PC-9 (cell line): ENCODE results near the gene AKR7A2. TPM values are rescaled to one million over a fixed set of nuclear protein-coding genes. Genes with fewer than 3 reads are reported as not detected.

Experiments
- BruUV-seq: library from RNA; stranded (reverse); fragments of 400-500 nt; replicated peaks from 2 replicates; lab custom pipeline; 2021; lab: Mats Ljungman, UMichigan
- CTCF ChIA-PET: fragments of 300-600 bp; sonication (Branson Sonifier 250); formaldehyde crosslinking; loops from one replicate; lab custom pipeline; 2022; ENCODE audit warnings: antibody characterized with exemption; lab: Charles Lee
- POLR2A ChIA-PET: fragments of 300-600 bp; sonication (Branson Sonifier 250); formaldehyde crosslinking; loops from one replicate; lab custom pipeline; 2022; ENCODE audit warnings: antibody characterized with exemption; ENCODE audit not compliant: unreplicated experiment; lab: Charles Lee
- DNase-seq, 2 experiments: peaks; one replicate each; pipeline versions ENCODE4 v3.0.0 to v3.0.0-alpha.2; 2015 to 2022; ENCODE audit warnings: mixed read lengths in 1 of 2
- H2AFZ ChIP-seq: fragments of 200-600 bp; sonication (generic); 2 replicates; pipeline ENCODE4 v1.8.1; 2017; ENCODE audit warnings: antibody characterized with exemption
- H3F3A ChIP-seq: fragments of 200-600 bp; sonication (generic); 2 replicates; pipeline ENCODE4 v1.8.1; 2017; ENCODE audit warnings: antibody characterized with exemption, mild to moderate bottlenecking, low read depth; ENCODE audit not compliant: insufficient read depth
- H3K27ac ChIP-seq: fragments of 200-600 bp; sonication (generic); 2 replicates; pipeline ENCODE4 v1.6.1; 2016; ENCODE audit warnings: mixed run types
- H3K27me3 ChIP-seq: fragments of 200-600 bp; sonication (generic); 2 replicates; pipeline ENCODE4 v1.6.1; 2016; ENCODE audit warnings: low read depth, mixed run types; ENCODE audit not compliant: insufficient read depth
- H3K36me3 ChIP-seq: fragments of 200-600 bp; sonication (generic); 2 replicates; pipeline ENCODE4 v1.6.1; 2016; ENCODE audit warnings: low read depth, mixed run types
- H3K4me1 ChIP-seq: fragments of 200-600 bp; sonication (generic); replicated peaks from 2 replicates; pipeline ENCODE4 v1.6.1; 2016; ENCODE audit warnings: mixed run types; ENCODE audit not compliant: insufficient read depth
- H3K4me2 ChIP-seq: fragments of 200-600 bp; sonication (generic); 2 replicates; pipeline ENCODE4 v1.6.1; 2017; ENCODE audit warnings: mixed run types
- H3K4me3 ChIP-seq: fragments of 200-600 bp; sonication (generic); 2 replicates; pipeline ENCODE4 v1.6.1; 2016; ENCODE audit warnings: mixed run types
- H3K79me2 ChIP-seq: fragments of 200-600 bp; sonication (generic); 2 replicates; pipeline ENCODE4 v1.6.1; 2017; ENCODE audit warnings: low read depth, mixed run types
- H3K9me2 ChIP-seq: fragments of 200-600 bp; sonication (generic); 2 replicates; pipeline ENCODE4 v1.8.1; 2017; ENCODE audit warnings: mild to moderate bottlenecking; ENCODE audit not compliant: insufficient read depth
- H3K9me3 ChIP-seq: fragments of 200-600 bp; sonication (generic); 2 replicates; pipeline ENCODE4 v1.8.1; 2016; ENCODE audit warnings: low read depth; ENCODE audit not compliant: insufficient read depth
- H4K20me1 ChIP-seq: fragments of 200-600 bp; sonication (generic); 2 replicates; pipeline ENCODE4 v1.8.1; 2017; ENCODE audit not compliant: insufficient read depth
- CTCF ChIP-seq: fragments of 200-600 bp; sonication (generic); conservative IDR thresholded peaks from 2 replicates; pipeline ENCODE4 v1.6.1; 2017; ENCODE audit warnings: mixed run types, antibody characterized with exemption, mild to moderate bottlenecking, moderate library complexity
- EZH2 ChIP-seq: fragments of 200-600 bp; sonication (generic); IDR thresholded peaks from 2 replicates; pipeline ENCODE4 v1.8.0; 2017; ENCODE audit warnings: antibody characterized with exemption, low read depth
- intact Hi-C: fragments of 100-400 bp; cut with micrococcal nuclease; formaldehyde crosslinking; loops from one replicate; pipeline ENCODE4 v1.10.0; 2022; ENCODE audit not compliant: unreplicated experiment
- total RNA-seq: library from RNA; stranded (reverse); gene quantifications from 2 replicates; pipeline ENCODE4 v1.2.3, GENCODE V29; 2021

AKR7A2 gene
- total RNA-seq, 1 experiment from 2014 or later = 79.6 TPM

GRCh38 chr1:19341201-19342061, 29.5 kb upstream of the AKR7A2 start:
- H3K4me2 ChIP-seq = no peak overlapping the region
- no peaks in the 10 kb centered on the region for H3K27me3 ChIP-seq
- TF ChIP-seq CTCF (peak; percentile 84), EZH2 (no peak)
- H2AFZ ChIP-seq = no peak overlapping the region
- H3F3A ChIP-seq = peaks cover 12% of the 10 kb centered on the region; the same call in 1 of the 2 replicates
- H3K4me3 ChIP-seq = no peak overlapping the region
- H4K20me1 ChIP-seq = no peaks in the 10 kb centered on the region; the same call in 1 of the 2 replicates
- intact Hi-C loops = loop anchor here (5.0 to 10.0 kb wide), 2 partner anchors 243 to 311 kb away; no protein-coding TSS in a partner anchor
- H3K36me3 ChIP-seq = no peaks in the 10 kb centered on the region
- H3K79me2 ChIP-seq = no peaks in the 10 kb centered on the region
- H3K4me1 ChIP-seq = peaks cover 8% of the 10 kb centered on the region
- H3K9me3 ChIP-seq = no peaks in the 10 kb centered on the region
- H3K27ac ChIP-seq = no peak overlapping the region
- H3K9me2 ChIP-seq = no peaks in the 10 kb centered on the region
- ChIA-PET POLR2A (no interaction called here), CTCF (interaction anchor here (0.7 kb wide), 2 partner anchors 32 to 57 kb away, joined by 3 read pairs; no protein-coding TSS in a partner anchor)
- BruUV-seq = no TSS peak
- DNase-seq = peak; percentile 47 to 69

GRCh38 chr1:19340387-19340937, 28.5 kb upstream of the AKR7A2 start:
- Histone ChIP-seq H3K4me3 (no peak overlapping the region), H3K36me3 (no peaks in the 10 kb centered on the region), H3K4me2 (no peak overlapping the region), H3K79me2 (no peaks in the 10 kb centered on the region), H3K27me3 (no peaks in the 10 kb centered on the region), H3K27ac (no peak overlapping the region), H3F3A (peaks cover 12% of the 10 kb centered on the region; the same call in 1 of the 2 replicates), H3K9me3 (no peaks in the 10 kb centered on the region), H3K9me2 (no peaks in the 10 kb centered on the region), H2AFZ (no peak overlapping the region), H3K4me1 (peaks cover 9% of the 10 kb centered on the region), H4K20me1 (no peaks in the 10 kb centered on the region; the same call in 1 of the 2 replicates)
- POLR2A ChIA-PET = no interaction called here
- intact Hi-C loops = loop anchor here (5.0 to 10.0 kb wide), 2 partner anchors 244 to 312 kb away; no protein-coding TSS in a partner anchor
- no TSS peak for BruUV-seq
- CTCF ChIA-PET = no interaction called here
- DNase-seq = no peak
- TF ChIP-seq CTCF = no peak
- no peak for TF ChIP-seq EZH2

- H2AFZ ChIP-seq = no peak overlapping the region
- H3F3A ChIP-seq = peaks cover 12% of the 10 kb centered on the region; the same call in 1 of the 2 replicates
- H3K4me3 ChIP-seq = no peak overlapping the region
- BruUV-seq = TSS peak; percentile 45
- H3K79me2 ChIP-seq = no peaks in the 10 kb centered on the region
- no peak overlapping the region for H3K4me2 ChIP-seq
- no peaks in the 10 kb centered on the region for H3K36me3 ChIP-seq
- POLR2A ChIA-PET = no interaction called here
- intact Hi-C loops = no loop called here
- CTCF ChIA-PET = no interaction called here
- TF ChIP-seq CTCF (no peak), EZH2 (no peak)
- H4K20me1 ChIP-seq = no peaks in the 10 kb centered on the region; the same call in 1 of the 2 replicates
- H3K27me3 ChIP-seq = no peaks in the 10 kb centered on the region
- H3K27ac ChIP-seq = no peak overlapping the region
- no peak for DNase-seq
- H3K9me2 ChIP-seq = no peaks in the 10 kb centered on the region
- H3K9me3 ChIP-seq = no peaks in the 10 kb centered on the region
- H3K4me1 ChIP-seq = peaks cover 9% of the 10 kb centered on the region
Observed at GRCh38 chr1:19339214-19339861, 27.4 kb upstream of the AKR7A2 start.
